Esophagus muscularis mucosa (tissue), 4 donors: Measurements from ENCODE around the gene SCAMP1. TPM values are rescaled to one million over a fixed set of nuclear protein-coding genes. Genes with fewer than 3 reads are reported as not detected.

Experiments used
- DNase-seq: peaks from one replicate; pipeline ENCODE4 v3.0.0-alpha.2; 2017; ENCODE audit errors: extremely low spot score
- H3K27ac ChIP-seq, 4 donors: fragments of 200-600 bp; sonication (generic); replicated peaks in 1 of 4; 1 replicate in 3 of 4; 2 replicates in 1 of 4; pipeline ENCODE4 v1.5.1; 2016 to 2019; ENCODE audit warnings: mild to moderate bottlenecking in 1 of 4
- H3K27me3 ChIP-seq, 4 donors: fragments of 200-600 bp; sonication (generic); one replicate each; pipeline versions ENCODE4 v1.5.1 to v1.6.0; 2016 to 2019
- H3K36me3 ChIP-seq, 4 donors: fragments of 200-600 bp; sonication (generic); one replicate each; pipeline ENCODE4 v1.5.1; 2016 to 2019
- H3K4me1 ChIP-seq, 4 donors: fragments of 200-600 bp; sonication (generic); one replicate each; pipeline ENCODE4 v1.5.1; 2016 to 2019
- H3K4me3 ChIP-seq, 4 donors: fragments of 200-600 bp; sonication (generic); 1 replicate in 2 of 4; 2 replicates in 2 of 4; pipeline ENCODE4 v1.5.1; 2016 to 2019; ENCODE audit warnings: mild to moderate bottlenecking in 4 of 4, moderate library complexity in 1 of 4
- H3K9me3 ChIP-seq, 4 donors: fragments of 200-600 bp; sonication (generic); 1 replicate in 3 of 4; 2 replicates in 1 of 4; pipeline ENCODE4 v1.5.1; 2016 to 2019
- EP300 ChIP-seq: sonication (generic); formaldehyde crosslinking; IDR thresholded peaks from one replicate; pipeline ENCODE4 v1.6.1; 2017; ENCODE audit warnings: antibody characterized with exemption
- POLR2A ChIP-seq: fragments of 450-650 bp; IDR thresholded peaks from one replicate; pipeline ENCODE4 v1.6.1; 2017; ENCODE audit warnings: antibody characterized with exemption, moderate library complexity, mild to moderate bottlenecking, low read depth
- POLR2AphosphoS5 ChIP-seq, 2 donors: sonication (generic); formaldehyde crosslinking; IDR thresholded peaks; one replicate each; pipeline ENCODE4 v1.6.1; 2017; ENCODE audit warnings: antibody characterized with exemption in 2 of 2
- WGBS: methylation state at CpG from one replicate; pipeline ENCODE4 v1.1.5; 2018; 5-methylcytosine and 5-hydroxymethylcytosine counted together
- intact Hi-C: fragments of 100-400 bp; cut with DNase I; formaldehyde crosslinking; loops from one replicate; pipeline ENCODE4 v1.15.1; 2023
- total RNA-seq, 4 donors: library from RNA; depleted of rRNA; stranded (reverse); fragments of >200 nt; gene quantifications; one replicate each; pipeline versions ENCODE4 v1.1.0 to v1.2.1, GENCODE V29; 2016
- TF ChIP-seq, protein P1 (sequence below), 3 experiments: fragments of 200-600 bp in 2 of 3; fragments of 450-650 bp in 1 of 3; sonication (generic) in 2 of 3; IDR thresholded peaks; one replicate each; pipeline ENCODE4 v1.5.1; 2017 to 2019; ENCODE audit warnings: antibody characterized with exemption in 3 of 3, mild to moderate bottlenecking in 2 of 3, moderate library complexity in 1 of 3

SCAMP1 gene
- total RNA-seq, 4 donors from 2014 or later: 24.7 to 36.8 (median 30.8) TPM

DNA sequence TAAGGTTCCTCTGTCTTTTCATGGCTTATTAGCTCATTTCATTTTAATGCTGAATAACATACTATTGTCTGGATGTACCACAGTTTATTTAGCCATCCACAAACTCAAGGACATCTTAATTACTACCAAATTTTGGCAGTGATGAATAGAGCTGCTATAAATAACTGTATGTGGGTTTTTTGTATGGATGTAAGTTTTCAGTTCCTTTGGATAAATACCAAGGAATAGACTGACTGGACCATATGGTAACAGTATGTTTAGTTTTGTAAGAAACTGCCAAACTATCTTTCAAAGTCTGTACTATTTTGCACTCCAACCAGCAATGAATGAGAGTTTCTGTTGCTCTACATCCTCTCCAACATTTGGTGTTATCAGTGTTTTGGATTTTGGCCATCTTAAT, 38.7 kb downstream of the SCAMP1 start:
- no peak for TF ChIP-seq POLR2A
- no peak overlapping the region for H3K27ac ChIP-seq
- no peaks in the 10 kb centered on the region for H3K36me3 ChIP-seq
- intact Hi-C loops: no loop called here
- no peaks in the 10 kb centered on the region for H3K27me3 ChIP-seq
- no peak for DNase-seq
- H3K9me3 ChIP-seq: no peaks in the 10 kb centered on the region
- peaks cover 0 to 6% (median 3%) of the 10 kb centered on the region in 4 donors for H3K4me1 ChIP-seq
- no peak overlapping the region for H3K4me3 ChIP-seq

DNA sequence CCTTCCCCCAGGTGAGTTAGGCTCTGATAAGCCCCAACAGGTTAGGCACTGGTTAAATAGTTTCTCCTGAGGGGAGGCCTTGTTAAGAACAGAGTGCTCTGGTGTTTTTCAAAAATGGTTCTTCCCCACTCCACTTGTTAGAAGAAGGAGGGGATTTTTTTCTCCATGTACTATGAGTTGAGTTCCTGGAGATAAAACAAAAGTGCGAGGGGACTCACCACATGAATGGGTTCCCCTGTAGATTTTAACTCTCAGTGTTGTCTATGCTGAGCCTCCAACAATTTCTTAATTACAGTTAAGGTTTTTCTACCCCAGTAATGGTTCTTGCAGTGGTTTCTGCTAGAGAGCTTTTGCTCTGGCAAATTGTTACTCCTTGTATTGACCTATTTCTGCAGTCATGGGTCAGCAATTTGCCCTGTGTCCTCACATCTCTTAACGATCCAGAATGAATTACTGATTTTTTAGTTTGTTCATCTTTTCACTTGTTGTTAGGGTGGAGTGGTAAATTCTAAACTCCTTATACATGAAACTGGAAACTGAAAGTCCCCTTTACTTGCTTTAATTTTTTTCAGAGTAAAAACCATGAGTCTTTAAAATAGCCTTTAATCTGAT, 44.4 kb downstream of the SCAMP1 start:
- Histone ChIP-seq H3K4me1 (peaks cover 0 to 11% (median 7%) of the 10 kb centered on the region in 4 donors), H3K36me3 (no peaks in the 10 kb centered on the region), H3K9me3 (no peaks in the 10 kb centered on the region), H3K27me3 (no peaks in the 10 kb centered on the region), H3K27ac (no peak overlapping the region), H3K4me3 (no peak overlapping the region)
- intact Hi-C loops: no loop called here
- DNase-seq: no peak
- TF ChIP-seq POLR2AphosphoS5 (IDR thresholded peaks at IDR 0.05) (no peak), EP300 (no peak), POLR2A (no peak)
- TF ChIP-seq, protein P1, sequence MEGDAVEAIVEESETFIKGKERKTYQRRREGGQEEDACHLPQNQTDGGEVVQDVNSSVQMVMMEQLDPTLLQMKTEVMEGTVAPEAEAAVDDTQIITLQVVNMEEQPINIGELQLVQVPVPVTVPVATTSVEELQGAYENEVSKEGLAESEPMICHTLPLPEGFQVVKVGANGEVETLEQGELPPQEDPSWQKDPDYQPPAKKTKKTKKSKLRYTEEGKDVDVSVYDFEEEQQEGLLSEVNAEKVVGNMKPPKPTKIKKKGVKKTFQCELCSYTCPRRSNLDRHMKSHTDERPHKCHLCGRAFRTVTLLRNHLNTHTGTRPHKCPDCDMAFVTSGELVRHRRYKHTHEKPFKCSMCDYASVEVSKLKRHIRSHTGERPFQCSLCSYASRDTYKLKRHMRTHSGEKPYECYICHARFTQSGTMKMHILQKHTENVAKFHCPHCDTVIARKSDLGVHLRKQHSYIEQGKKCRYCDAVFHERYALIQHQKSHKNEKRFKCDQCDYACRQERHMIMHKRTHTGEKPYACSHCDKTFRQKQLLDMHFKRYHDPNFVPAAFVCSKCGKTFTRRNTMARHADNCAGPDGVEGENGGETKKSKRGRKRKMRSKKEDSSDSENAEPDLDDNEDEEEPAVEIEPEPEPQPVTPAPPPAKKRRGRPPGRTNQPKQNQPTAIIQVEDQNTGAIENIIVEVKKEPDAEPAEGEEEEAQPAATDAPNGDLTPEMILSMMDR (IDR thresholded peaks at IDR 0.05): no peak
- 94% methylated on average over 2 of the region's 2 CpGs for WGBS

DNA sequence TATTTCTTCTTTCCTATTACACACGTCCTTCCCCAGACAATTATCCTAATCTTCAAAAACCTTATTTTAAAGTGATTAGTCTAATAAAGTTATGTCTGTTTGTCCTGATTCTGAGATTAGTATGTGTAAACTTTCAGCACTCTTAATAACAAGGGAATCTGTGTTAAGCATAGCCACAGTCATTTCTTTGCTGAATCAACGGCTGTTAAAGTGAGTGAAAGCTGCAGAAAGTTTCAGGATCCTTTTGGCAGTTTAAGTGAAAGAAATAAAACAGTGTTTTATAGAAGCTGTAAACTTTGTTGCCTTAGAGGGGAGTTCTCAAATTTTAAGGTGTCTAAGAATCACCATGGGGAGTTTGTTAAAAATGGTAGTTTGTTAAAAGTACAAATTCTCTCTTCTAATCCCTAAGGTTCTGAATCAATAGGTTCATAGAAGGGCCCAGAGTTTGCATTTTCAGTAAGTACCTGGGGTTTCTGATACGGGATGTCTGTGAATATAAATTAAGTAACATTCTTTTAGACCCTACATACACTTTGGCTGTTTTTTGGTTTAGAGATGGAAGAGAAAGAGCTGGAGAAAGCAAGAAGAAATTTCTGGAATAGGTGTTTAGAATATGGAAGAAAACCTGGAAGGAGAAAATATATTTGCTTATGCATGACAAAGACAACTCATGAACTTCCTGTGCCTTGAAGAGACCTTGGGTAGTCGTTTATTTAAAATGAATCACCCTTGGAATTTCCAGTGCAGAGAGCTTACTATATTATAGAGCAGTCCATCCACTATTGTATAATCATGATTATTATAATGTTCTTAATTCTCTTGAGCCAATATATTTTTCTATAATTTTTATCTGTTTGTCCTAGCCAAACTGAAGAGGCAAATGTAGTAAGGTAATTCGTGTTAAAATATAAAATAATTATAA, 45.7 kb downstream of the SCAMP1 start:
- DNase-seq: no peak
- TF ChIP-seq POLR2AphosphoS5 (IDR thresholded peaks at IDR 0.05) (no peak), POLR2A (no peak), EP300 (no peak)
- TF ChIP-seq, protein P1 (IDR thresholded peaks at IDR 0.05): no peak
- Histone ChIP-seq H3K27ac (no peak overlapping the region), H3K4me3 (no peak overlapping the region), H3K27me3 (no peaks in the 10 kb centered on the region), H3K36me3 (no peaks in the 10 kb centered on the region), H3K4me1 (peaks cover 0 to 11% (median 7%) of the 10 kb centered on the region in 4 donors), H3K9me3 (no peaks in the 10 kb centered on the region)
- intact Hi-C loops: no loop called here
- WGBS: 52% methylated on average over 5 of the region's 5 CpGs

DNA sequence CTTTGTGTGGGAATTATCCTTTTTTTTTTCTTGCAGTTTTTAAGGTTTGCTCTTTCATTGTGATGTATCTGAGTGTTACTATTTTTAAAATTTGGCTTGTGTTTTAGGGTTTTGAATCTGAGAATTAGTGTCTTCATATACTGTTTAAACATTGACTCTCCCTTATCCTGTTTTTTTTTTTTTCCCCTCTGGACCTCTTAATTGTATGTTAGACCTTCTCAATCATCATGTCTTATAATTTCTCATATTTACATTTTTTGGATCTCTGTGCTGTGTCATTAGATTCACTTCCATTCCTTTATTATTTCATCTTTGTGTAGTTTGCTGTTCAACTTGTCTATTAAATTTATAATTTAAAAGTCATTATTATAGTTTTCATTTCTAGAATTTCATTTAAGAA, 47.0 kb downstream of the SCAMP1 start:
- H3K4me1 ChIP-seq: peaks cover 10 to 11% (median 11%) of the 10 kb centered on the region in 4 donors

DNA sequence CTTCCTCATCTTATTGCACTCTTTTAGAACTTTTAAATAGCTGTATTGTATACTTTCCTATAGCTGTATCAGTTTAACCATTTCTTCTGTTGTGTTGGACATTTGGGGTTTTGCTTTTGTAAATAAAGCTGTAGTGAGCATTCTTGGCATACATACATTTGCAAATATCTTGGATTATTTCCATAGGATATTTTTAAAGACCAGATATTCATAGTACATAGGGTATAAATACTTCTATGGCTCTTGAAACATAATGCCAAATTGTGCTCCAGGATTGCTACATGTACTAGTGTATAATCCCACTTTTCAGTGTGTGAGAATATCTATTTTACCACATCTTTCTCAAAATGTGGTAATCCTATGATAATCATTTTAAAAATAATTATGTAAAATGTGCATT, 51.2 kb downstream of the SCAMP1 start:
- H3K27me3 ChIP-seq: no peaks in the 10 kb centered on the region
- DNase-seq: no peak
- no peak overlapping the region for H3K4me3 ChIP-seq
- peaks cover 0 to 10% (median 5%) of the 10 kb centered on the region in 4 donors for H3K4me1 ChIP-seq
- H3K27ac ChIP-seq: no peak overlapping the region
- intact Hi-C loops: no loop called here
- no peaks in the 10 kb centered on the region for H3K9me3 ChIP-seq
- no peak for TF ChIP-seq EP300
- no peak for TF ChIP-seq POLR2AphosphoS5 (IDR thresholded peaks at IDR 0.05)
- no peak for TF ChIP-seq POLR2A
- TF ChIP-seq, protein P1 (IDR thresholded peaks at IDR 0.05): no peak
- peaks cover 2 to 12% (median 4%) of the 10 kb centered on the region in 4 donors for H3K36me3 ChIP-seq

More for the DNA sequence above, 47.0 kb downstream of the SCAMP1 start:
- TF ChIP-seq, protein P1 (IDR thresholded peaks at IDR 0.05): no peak
- TF ChIP-seq POLR2AphosphoS5 (IDR thresholded peaks at IDR 0.05): no peak
- TF ChIP-seq POLR2A: no peak
- TF ChIP-seq EP300: no peak
- Histone ChIP-seq H3K27me3 (no peaks in the 10 kb centered on the region), H3K36me3 (no peaks in the 10 kb centered on the region), H3K9me3 (no peaks in the 10 kb centered on the region), H3K27ac (no peak overlapping the region), H3K4me3 (no peak overlapping the region)
- DNase-seq: no peak
- intact Hi-C loops: no loop called here
